ENCODE measurements around the gene CCL15.
"Not testable (repeated sequence)": the region's sequence is repeated elsewhere in the genome, so short reads cannot be mapped to it uniquely, and the experiment has no call there.

The CCL15 gene, protein sequence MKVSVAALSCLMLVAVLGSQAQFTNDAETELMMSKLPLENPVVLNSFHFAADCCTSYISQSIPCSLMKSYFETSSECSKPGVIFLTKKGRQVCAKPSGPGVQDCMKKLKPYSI

GRCh38 chr17:36001110-36001771, at the start of gene CCL15:
Gene CCL15, minus strand, starts transcription at chr17:36001553. Its CDS starts 61 bp downstream, at chr17:36001492.
- DNase-seq: no peak

DNA sequence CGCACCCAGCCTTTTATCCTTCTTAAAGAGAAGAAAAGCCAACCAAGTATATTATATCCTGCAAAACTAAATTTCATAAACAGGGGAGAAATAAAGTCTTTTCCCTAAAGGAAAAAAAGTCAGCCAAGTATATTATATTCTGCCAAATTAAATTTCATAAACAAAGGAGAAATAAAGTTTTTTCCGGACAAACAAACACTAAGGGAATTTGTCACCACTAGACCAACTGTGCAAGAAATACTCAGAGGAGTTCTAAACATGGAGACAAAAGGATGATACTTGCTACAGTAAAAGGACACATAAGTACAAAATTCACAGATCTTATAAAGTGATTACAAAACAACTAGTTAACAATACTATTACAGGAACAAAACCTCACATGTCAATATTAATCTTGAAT, 48.3 kb upstream of the CCL15 start:
- no peak for DNase-seq

GRCh38 chr17:36048066-36048465, 46.7 kb upstream of the CCL15 start:
- DNase-seq: no peak

GRCh38 chr17:36036235-36036634, 34.9 kb upstream of the CCL15 start:
- DNase-seq: no peak

DNA sequence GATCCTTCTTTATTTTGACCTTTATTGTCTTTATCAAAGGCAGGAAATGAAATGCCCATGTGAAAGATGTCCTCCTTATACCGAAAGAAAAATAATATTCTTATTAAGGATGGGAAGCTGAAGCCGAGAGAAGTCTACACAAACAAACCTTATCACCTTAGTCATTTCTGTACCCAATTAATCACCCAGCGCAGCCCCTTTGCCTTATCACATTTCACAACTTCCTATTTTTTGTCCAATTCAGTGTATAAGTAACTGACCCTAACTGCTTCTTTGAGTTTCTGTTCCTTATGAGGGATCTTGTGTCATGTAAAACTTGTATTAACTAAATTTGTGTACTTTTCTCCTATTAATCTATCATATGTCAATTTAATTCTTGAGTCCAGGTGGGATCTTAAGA, 32.8 kb upstream of the CCL15 start:
- no peak for DNase-seq

DNA sequence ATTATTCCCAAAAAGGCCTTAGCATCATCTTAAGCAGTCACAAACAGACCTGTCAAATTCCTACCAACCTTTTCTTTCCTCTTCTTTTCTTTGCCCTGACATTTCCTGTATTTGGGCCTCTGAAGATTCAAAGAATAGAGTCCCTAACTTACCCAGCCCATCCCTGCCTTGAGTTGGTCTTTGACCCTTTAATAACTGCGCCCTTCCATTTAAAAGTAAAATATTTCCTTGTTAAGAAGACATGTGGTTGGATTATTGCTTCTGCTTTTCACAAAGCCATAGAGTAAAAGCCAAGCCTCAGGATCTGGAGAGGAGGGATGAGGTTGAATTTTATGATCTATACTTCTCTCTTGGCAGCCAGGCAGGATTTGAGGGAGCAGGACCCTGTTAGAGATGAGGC, 29.6 kb upstream of the CCL15 start:
- DNase-seq: no peak

DNA sequence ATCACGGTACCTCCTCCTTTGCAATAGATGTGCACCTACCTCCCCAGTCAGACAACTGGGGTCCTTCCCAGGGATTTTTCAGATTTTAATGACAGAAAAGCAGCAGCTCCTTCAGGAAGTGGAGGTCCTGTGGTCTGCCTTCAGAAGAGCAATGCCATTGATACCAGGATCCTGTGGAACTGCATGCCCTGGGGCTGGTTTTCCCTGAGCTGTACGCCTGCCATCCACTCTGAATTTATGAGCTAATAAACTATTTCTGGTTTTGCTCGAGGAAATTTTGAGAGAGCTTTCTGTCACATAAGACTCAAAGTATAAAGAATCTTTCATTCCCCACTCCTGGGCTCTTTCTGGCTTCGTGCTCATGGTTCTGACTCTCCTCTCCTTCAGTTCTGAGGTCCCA, 26.4 kb upstream of the CCL15 start:
- no peak for DNase-seq

DNA sequence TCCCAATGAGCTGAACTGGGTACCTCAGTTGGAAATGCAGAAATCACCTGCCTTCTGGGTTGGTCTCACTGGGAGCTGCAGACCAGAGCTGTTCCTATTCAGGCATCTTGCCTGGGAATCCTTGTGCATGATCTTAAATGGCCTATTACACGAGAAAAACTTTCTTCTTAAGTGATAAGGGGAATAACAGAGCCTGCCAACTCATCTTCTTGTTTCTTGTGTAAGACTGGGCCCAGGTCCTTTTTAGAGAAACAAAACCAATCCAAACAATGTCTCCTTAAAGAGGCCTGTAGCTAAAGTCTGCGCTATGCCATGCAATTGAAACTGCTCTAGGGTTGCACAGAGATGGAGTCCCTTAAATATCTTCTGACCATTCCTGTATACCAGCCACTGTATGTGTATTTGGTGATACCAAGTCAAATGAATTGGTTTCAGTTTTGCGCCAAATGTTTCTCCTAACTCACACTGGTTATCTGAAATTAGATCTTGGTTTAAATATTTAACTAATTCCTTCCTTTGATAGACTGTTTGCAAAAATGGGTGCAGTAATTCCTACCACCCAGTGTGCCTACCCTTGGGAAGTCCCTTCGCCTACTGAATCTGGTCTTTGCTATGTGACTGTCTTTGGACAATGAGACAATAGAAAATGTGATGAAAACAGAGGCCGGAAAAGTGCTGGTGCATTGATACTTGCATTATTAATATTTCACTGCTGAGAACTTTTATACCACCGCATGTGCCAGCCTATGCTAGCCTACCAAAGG, 22.9 kb upstream of the CCL15 start:
- no peak for DNase-seq

- DNase-seq: no peak
These were observed 18.1 kb upstream of the CCL15 start for GRCh38 chr17:36019423-36019822.

GRCh38 chr17:36017799-36018198, 16.4 kb upstream of the CCL15 start, which contains the start of gene CCL23:
Gene CCL23, minus strand, starts transcription at chr17:36017972. Its CDS starts 75 bp downstream, at chr17:36017897.
- no peak for DNase-seq

GRCh38 chr17:36016555-36016954, 15.2 kb upstream of the CCL15 start:
- DNase-seq: no peak

DNA sequence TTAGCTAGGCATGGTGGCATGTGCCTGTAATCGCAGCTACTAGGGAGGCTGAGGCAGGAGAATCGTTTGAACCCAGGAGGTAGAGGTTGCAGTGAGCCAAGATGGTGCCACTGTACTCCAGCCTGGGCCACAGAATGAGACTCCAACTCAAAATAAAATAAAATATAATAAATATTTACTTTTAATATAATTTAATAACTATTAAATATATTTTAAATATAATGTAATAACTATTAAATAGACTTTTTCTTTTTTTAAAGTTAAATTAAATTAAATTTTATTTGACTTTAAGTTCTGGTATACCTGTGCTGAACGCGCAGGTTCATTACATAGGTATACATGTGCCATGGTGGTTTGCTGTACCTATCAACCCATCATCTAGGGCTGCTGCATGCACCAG, 14.5 kb upstream of the CCL15 start:
- DNase-seq: not testable (repeated sequence)

DNA sequence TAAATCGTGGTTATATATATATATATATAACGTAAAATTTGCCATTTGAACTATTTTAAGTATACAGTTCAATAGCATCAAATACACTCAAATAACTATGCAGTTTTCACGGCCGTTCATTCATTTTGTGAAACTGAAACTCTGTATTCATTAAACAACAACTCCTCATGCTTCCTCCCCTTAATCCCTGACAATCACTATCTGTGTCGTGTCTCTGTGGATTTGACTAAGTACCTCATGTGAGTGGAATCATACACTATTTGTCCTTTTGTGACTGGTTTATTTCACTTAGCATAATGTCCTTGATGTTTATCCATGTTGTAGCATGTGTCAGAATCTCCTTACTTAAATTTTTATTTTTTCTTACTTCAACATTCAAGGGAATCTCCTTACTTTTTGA, 13.6 kb upstream of the CCL15 start:
- DNase-seq: no peak

GRCh38 chr17:36011201-36011600, 9.8 kb upstream of the CCL15 start:
- no peak for DNase-seq

GRCh38 chr17:36008998-36009665, 7.8 kb upstream of the CCL15 start:
- no peak for DNase-seq

DNA sequence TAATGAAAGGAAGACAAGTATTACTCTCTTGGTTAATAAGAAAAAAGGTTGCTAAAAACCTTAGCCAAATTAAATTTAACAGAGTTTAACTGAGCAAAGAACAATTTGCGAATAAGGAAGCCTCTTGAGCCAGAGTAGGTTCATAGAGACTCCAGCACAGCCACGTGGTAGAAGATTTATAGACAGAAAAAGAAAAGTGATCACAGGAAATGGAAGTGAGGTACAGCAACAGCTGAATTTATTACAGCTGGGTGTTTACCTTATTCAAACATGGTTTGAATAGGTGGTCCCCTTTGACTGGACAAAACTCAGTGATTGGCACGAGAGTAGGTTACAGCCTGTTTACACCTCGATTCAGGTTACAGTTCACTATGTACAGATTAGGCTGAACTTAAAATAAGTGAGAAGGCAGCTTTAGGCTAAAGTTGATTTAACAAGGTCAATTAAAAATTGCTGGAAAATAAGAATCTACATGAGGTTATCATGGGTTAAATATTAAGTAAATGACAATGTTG, 3.3 kb upstream of the CCL15 start:
- no peak for DNase-seq

DNA sequence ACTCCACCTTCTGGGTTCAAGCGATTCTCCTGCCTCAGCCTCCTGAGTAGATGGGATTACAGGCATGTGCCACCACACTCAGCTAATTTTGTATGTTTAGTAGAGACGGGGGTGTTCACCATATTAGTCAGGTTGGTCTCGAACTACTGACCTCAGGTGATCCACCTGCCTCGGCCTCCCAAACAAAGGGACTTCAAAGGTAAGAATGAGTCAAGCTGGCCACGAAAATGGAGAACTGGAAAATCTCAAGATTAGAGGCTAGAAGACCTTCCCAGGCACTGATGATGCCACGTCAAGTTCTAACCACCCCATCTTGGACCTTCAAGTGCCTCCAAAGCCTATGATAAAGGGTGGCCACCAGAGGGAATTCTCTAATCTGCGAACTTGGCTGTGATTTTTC, 1.3 kb upstream of the CCL15 start:
- DNase-seq: no peak

DNA sequence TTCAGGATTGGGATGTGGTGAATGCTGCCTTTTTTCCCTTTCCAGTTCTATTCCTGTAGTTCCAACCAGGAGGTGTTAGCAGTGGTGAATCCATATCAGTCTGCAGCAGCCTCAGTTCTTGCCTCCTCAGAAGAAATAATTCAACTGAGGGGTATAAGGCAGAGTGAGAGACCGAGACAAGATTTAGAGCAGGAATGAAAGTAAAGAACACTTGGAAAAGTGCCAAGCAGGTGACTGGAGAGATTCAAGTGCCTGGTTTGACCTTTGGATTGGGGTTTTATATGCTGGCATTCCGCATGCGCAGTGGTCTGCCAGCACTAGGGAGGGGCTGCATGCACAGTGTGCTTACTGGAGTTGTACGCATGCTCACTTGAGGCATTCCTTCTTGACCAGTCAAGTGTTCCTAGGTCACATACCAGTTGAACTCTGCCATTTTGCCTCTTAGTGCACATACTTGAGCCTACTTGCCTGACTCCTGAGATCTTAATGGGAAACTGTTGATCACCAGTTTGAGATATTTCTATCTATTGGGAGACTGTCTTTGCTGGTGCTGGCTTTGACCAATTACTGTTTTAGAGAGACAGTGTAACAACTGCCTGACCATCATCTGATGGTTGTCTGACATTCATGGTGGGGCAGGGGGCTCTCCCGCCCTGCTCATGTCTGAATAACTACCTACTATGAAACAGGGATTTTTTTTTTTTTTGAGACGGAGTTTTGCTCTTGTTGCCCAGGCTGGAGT, 680 bp upstream of the CCL15 start:
- DNase-seq: no peak

GRCh38 chr17:36000732-36001109, 632 bp downstream of the CCL15 start:
- DNase-seq: no peak

DNA sequence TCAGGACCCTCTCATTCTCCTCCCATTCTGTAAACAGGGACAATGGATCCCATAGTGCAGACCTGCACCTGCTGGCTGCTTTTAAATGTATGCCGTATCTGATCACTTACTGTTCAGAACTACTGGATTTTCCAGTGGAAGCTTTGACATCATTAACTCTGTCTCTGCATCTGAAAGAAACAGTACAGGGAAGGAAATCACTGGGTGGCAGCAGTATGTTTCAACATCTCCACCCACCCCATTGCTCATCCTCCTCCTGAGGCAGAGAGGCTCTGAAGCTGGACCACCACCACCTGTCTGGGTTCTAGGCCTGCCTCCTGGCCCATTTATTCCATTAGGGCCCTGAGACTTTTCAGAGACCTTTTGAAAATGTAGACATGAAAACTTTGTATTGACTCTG, 2.6 kb downstream of the CCL15 start:
- DNase-seq: no peak

GRCh38 chr17:35998018-35998545, 3.3 kb downstream of the CCL15 start:
- DNase-seq: no peak

- not testable (repeated sequence) for DNase-seq
These were observed 6.0 kb downstream of the CCL15 start for GRCh38 chr17:35995346-35995745.

DNA sequence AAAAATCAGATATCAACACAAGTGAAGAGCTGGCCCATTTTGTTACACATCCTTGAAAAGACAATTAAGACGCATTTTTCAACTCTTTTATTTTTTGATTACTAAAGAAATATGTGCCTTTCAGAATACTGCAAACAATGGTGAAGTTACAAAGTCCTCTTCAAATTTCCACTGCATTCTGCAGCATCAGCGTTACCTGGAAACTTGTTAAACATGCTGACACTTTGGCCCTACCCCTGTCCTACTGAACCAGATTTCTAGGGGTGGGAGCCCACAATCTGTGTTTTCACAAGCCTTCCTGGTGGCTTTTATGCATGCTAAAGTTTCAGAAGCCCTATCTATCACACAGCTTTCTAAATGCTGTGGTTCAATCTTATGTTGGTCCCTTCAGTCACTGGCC, 10.3 kb downstream of the CCL15 start:
- no peak for DNase-seq
